ENCODE data around the gene ZDHHC11B. TPM values are rescaled to one million over a fixed set of nuclear protein-coding genes. Genes with fewer than 3 reads are reported as not detected.

Gene ZDHHC11B
- total RNA-seq, 2 donors from 2014 or later, result 9.1 to 14.9 TPM

DNA sequence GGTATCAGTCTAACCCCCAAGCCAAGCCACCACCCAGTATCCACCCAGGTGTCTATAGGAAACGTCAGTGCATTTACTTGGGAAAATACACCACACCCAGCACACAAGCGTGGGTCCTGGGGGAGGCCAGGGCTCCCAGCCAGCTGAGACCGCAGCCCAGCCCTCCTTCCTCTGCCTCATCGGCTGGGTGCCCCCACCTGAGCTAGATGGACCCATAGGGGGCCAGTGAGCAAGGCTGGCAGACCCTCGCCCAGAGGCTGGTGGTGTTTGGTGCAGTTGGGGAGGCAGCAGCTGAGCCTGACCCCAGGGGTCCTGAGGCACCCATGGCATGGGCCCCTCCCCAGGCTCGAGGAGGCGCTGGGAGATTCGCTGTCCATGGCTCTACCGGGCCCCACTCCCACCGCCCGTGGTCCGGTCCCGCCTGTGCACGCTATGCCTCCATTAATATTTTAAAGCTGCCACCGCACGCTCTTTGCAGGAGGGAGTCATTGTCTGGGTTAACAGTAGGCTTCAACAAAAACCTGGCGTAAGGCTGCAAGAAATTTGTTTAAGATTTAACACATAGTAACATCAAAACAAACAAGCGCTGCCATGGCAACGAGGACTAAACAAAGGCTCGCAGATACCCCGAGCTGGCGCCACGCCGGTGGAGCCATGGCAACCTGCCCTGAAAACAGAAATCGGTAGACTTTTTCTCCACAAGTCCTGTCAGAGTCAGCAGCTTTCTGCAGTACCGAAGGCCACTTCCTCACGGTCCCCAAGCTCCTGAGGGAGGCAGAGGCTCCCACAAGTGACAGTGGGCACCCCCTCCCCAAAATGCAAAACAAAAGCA, 112.0 kb downstream of the ZDHHC11B start:
- DNase-seq (ENCODE audit: low spot score), result peak; percentile 92
- intact Hi-C loops (cut with DNase I), result loop anchor here in 1 of 2 donors (5.0 kb wide), 1 partner anchor 220 kb away; the partner anchor contains the start of genes BRD9 and TRIP13

- intact Hi-C loops (cut with DNase I), result loop anchor here in 1 of 2 donors (5.0 kb wide), 1 partner anchor 221 kb away; the partner anchor contains the start of genes BRD9 and TRIP13
- DNase-seq (ENCODE audit: low spot score), result peak; percentile 93
Observed at GRCh38 chr5:671459-672328, 112.8 kb downstream of the ZDHHC11B start.

DNA sequence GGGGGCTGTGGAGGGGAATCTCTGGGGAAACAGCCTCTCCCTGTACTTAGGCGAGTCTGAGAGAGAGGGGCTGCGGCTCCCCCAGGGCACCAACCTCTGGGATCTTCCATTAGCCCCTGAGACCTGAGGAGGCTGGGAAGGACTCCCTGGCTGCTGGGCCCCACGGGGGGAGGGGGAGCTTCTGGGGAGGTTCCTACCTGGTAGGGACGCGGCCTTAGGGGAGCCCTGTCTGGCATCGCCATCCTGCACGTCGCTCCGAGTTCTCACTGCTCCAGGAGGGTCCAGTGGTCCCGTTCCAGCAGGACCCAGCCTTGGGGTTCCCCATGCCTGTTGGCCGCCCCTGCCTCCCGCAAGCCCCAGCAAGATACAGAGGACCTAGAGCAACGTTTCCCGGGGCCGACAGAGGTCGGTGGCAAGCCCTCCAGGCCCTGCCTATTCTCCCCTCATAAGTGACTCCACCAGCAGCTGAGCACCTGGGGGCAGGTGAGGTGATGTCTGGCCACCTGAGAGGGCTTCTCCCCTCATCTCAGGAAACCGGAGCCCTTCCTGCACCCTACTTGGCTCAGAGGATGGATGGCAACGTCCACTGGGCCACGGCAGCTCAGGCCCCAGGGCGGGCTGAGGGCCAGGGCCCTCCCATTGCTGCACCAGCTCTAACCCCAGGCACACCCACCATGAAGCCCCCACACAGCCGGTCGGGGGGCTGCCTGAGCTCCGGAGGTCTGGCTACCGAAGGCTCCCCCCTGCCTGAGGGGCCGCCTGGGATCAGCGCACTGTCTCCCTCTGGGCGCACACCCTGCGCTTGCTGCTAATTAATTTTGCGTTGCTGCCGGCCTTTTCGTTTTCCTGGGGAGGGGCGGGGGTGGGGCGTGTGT, 113.9 kb downstream of the ZDHHC11B start:
- peak; percentile 80 for DNase-seq (ENCODE audit: low spot score)
- intact Hi-C loops (cut with DNase I), result loop anchor here in 1 of 2 donors (5.0 kb wide), 1 partner anchor 222 kb away; the partner anchor contains the start of genes BRD9 and TRIP13

- DNase-seq (ENCODE audit: low spot score), result peak; percentile 77
- intact Hi-C loops (cut with DNase I), result loop anchor here (1.0 to 5.0 kb wide), 2 partner anchors 29 to 222 kb away; partner anchors contain the start of genes BRD9 (in 2 of the 2) and TRIP13 (in 2 of the 2)
Observed at GRCh38 chr5:669842-670395, 114.6 kb downstream of the ZDHHC11B start.

GRCh38 chr5:669111-669841, 115.3 kb downstream of the ZDHHC11B start:
- intact Hi-C loops (cut with DNase I), result loop anchor here in 1 of 2 donors (1.0 to 5.0 kb wide), 2 partner anchors 28 to 223 kb away; partner anchors contain the start of genes BRD9 and TRIP13
- peak; percentile 85 for DNase-seq (ENCODE audit: low spot score)

DNA sequence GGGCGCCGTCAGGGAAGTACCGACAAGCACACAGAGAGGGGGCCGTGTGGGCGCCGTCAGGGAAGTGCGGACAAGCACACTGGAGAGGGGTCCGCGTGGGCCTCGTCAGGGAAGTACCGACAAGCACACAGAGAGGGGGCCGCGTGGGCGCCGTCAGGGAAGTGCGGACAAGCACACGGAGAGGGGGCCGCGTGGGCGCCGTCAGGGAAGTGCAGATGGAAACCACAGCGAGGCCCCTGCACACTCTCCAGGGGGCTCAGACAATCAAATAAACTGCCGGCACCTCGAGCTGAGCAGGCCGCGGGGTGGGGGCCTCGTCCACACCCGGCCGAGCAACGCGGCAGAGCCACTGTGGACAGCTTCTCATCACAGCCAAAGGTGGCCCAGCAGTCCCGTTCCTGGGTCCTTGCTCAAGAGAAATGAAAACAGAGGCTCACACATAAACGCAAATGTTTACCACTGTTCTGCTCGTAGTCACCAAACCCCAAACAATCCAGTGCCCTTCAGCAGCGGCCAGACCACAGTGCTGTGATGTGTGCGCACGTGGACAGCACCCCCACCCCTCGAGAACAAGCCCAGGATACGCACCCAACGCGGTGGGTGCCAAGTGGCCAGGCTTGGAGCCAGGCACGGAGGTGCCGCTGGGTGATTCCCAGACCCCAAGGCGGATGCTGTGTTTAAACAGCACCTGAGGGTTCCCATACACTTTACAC, 116.1 kb downstream of the ZDHHC11B start:
- DNase-seq (ENCODE audit: low spot score), result peak; percentile 66
- intact Hi-C loops (cut with DNase I), result loop anchor here in 1 of 2 donors (5.0 kb wide), 1 partner anchor 224 kb away; the partner anchor contains the start of genes BRD9 and TRIP13

GRCh38 chr5:666816-667498, 117.6 kb downstream of the ZDHHC11B start:
- intact Hi-C loops (cut with DNase I), result loop anchor here in 1 of 2 donors (5.0 kb wide), 1 partner anchor 225 kb away; the partner anchor contains the start of genes BRD9 and TRIP13

GRCh38 chr5:665956-666711, 118.4 kb downstream of the ZDHHC11B start:
- intact Hi-C loops (cut with DNase I), result loop anchor here in 1 of 2 donors (5.0 kb wide), 1 partner anchor 226 kb away; the partner anchor contains the start of genes BRD9 and TRIP13
- peak; percentile 80 for DNase-seq (ENCODE audit: low spot score)

More at GRCh38 chr5:666816-667498, 117.6 kb downstream of the ZDHHC11B start:
- peak; percentile 48 for DNase-seq (ENCODE audit: low spot score)

DNA sequence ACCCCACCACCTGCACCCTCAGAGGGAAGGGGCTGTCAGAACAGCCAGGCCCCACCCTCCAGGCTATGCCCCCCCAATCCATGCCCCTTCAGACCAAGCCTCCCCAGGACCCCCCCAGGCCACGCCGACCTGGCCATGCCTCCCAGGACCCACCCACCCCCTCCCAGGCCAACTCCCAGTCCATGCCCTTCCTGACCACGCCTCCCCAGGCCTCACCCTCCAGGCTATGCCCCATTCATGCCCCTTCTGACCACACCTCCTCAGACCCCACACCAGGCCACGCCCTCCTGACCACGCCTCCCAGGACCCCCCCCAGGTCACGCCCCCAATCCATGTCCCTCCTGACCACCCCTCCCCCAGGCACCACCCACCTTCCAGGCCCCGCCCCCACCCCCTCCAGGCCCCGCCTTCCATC, 119.0 kb downstream of the ZDHHC11B start:
- intact Hi-C loops (cut with DNase I), result loop anchor here in 1 of 2 donors (5.0 kb wide), 1 partner anchor 227 kb away; the partner anchor contains the start of genes BRD9 and TRIP13

DNA sequence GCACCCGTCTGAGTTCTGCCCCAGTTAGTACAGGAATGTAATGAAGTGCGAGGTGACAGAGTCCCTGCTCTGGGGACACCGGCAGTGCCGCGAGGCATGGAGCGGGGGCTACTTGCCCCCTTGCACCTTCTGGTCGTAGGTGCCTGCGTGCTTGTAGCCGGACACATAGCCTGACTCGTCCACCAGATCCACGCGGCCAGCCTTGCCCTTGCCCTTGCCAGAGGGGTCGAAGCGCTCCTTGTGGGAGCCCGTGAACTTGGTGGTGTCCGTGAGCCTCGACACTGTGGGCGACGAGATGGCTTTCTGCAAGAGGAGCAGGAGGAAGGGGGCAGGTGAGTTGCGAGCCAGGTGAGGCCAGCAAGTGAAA, 119.6 kb downstream of the ZDHHC11B start:
- intact Hi-C loops (cut with DNase I), result loop anchor here in 1 of 2 donors (5.0 kb wide), 1 partner anchor 227 kb away; the partner anchor contains the start of genes BRD9 and TRIP13
- peak; percentile 64 for DNase-seq (ENCODE audit: low spot score)

More for the DNA sequence above, 119.0 kb downstream of the ZDHHC11B start:
- DNase-seq (ENCODE audit: low spot score), result peak; percentile 50

DNA sequence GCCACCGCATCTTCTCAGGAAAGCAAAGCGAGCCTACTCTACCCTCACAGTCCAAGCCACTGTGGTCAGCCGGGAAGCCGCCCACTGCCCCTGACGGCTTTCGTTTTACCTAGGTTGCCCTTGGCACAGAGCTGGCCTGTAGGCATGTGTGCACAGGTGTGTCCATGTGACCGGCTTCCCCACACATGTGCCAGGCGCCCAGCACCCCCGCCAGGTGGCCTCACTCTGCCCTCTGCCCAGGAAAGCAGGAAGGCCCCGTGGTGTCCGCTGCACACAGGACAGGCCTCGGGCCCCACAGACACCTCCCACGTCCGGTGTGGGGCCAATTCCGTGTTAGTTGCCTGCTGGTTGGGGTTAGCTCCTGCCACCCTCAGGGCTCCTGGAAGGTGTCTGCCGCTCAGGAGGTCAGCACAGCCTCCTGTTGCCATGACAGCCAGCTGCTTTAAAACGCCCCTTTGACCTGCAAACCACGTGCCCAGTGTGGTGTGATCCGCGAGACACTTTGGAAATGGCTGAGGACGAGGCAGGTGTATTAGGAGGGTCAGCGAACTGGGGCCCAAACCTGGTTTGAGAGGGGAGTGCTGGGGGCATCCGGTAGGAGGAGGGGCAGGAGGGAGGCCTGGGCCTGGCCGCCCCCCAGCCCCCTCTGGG, 120.1 kb downstream of the ZDHHC11B start:
- peak; percentile 75 for DNase-seq (ENCODE audit: low spot score)
- intact Hi-C loops (cut with DNase I), result no loop called here

DNA sequence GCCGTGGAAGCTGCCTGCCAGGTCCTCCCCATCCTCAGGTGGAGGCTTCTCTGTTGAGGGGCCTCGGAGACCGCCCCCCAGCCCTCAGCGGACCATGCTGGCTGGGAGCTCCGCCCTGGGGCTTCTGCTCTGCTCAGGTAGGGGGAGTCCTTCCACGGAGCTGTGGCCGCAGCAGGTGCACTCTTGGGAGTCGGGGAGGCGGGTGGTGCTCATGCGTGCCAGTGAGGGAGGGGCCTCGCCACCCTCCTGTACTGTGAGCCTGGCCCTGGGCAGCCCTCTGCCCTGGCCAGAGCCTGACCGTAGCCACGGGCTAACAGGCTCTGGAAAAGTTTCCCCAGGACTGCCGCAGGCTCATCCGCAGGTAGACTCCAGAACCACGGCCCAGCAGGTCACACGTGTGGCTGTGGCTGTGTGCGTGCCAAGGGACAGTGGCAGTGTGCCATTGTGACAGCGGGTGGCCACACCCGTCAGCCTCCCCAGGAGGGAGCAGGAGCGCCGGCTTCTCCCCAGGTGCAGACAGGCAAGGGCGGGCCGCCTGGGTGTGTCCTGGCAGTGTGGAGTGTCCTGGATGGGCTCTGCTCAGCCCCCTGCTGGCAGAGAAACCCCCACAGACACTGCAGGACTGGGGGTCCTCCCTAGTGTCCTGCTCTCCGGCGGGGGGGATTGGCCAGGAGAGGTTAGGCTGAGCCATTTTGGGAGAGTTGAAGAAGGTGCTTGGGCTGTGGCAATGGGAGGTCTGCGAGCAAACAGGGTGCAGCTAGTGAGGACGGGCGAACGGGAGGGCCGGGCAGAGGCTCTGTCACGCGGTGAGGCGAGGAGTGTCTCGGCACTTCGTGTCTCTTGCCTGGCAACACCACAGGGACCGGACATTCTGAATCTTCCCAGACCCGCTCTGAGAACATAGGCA, 120.8 kb downstream of the ZDHHC11B start:
- peak; percentile 74 for DNase-seq (ENCODE audit: low spot score)
- intact Hi-C loops (cut with DNase I), result no loop called here

- no peak for DNase-seq (ENCODE audit: low spot score)
- intact Hi-C loops (cut with DNase I), result no loop called here
Observed at GRCh38 chr5:662751-663435, 121.6 kb downstream of the ZDHHC11B start.
